Neural progenitor cell (in vitro differentiated cells): ENCODE results near the gene RHOBTB3. TPM values are rescaled to one million over a fixed set of nuclear protein-coding genes. Genes with fewer than 3 reads are reported as not detected.

Source experiments
- DNase-seq: peaks from one replicate; pipeline ENCODE4 v3.0.0-alpha.2; 2016; ENCODE audit warnings: low spot score
- H2AFZ ChIP-seq: fragments of 200-600 bp; sonication (generic); replicated peaks from 2 replicates; pipeline ENCODE4 v1.6.1; 2016; ENCODE audit warnings: antibody characterized with exemption
- H3F3A ChIP-seq: fragments of 200-600 bp; sonication (generic); 2 replicates; pipeline ENCODE4 v1.6.1; 2016; ENCODE audit warnings: antibody characterized with exemption, low read depth
- H3K27ac ChIP-seq: fragments of 200-600 bp; sonication (generic); 2 replicates; pipeline ENCODE4 v1.5.1; 2016; ENCODE audit warnings: mild to moderate bottlenecking
- H3K27me3 ChIP-seq: fragments of 200-600 bp; sonication (generic); 2 replicates; pipeline ENCODE4 v1.6.1; 2016; ENCODE audit warnings: mild to moderate bottlenecking, moderate library complexity
- H3K36me3 ChIP-seq: fragments of 200-600 bp; sonication (generic); 2 replicates; pipeline ENCODE4 v1.5.1; 2016
- H3K4me1 ChIP-seq: fragments of 200-600 bp; sonication (generic); 2 replicates; pipeline ENCODE4 v1.6.1; 2016; ENCODE audit warnings: mixed run types
- H3K4me2 ChIP-seq: fragments of 200-600 bp; sonication (generic); 2 replicates; pipeline ENCODE4 v1.6.1; 2016
- H3K4me3 ChIP-seq: fragments of 200-600 bp; sonication (generic); 2 replicates; pipeline ENCODE4 v1.5.1; 2016
- H3K79me2 ChIP-seq: fragments of 200-600 bp; sonication (generic); 2 replicates; pipeline ENCODE4 v1.6.1; 2016; ENCODE audit warnings: low read depth
- H3K9ac ChIP-seq: fragments of 200-600 bp; sonication (generic); 2 replicates; pipeline ENCODE4 v1.6.1; 2016
- H3K9me3 ChIP-seq: fragments of 200-600 bp; sonication (generic); 2 replicates; pipeline ENCODE4 v1.5.1; 2016; ENCODE audit warnings: low read depth
- H4K20me1 ChIP-seq: fragments of 200-600 bp; sonication (generic); 2 replicates; pipeline ENCODE4 v1.6.1; 2016; ENCODE audit warnings: low read depth
- H3K27ac Mint-ChIP-seq: 3 replicates; pipeline ENCODE4 v1.8.0; 2021; ENCODE audit warnings: mixed read lengths
- H3K27me3 Mint-ChIP-seq: 2 replicates; pipeline ENCODE4 v1.8.0; 2022; ENCODE audit warnings: low read depth, mild to moderate bottlenecking, inconsistent platforms, moderate library complexity, mixed read lengths; ENCODE audit not compliant: insufficient read depth
- H3K36me3 Mint-ChIP-seq: 3 replicates; pipeline ENCODE4 v1.8.0; 2021; ENCODE audit warnings: mixed read lengths
- H3K4me1 Mint-ChIP-seq: 3 replicates; pipeline ENCODE4 v1.8.0; 2021; ENCODE audit warnings: mixed read lengths
- H3K4me3 Mint-ChIP-seq: 3 replicates; pipeline ENCODE4 v1.8.0; 2021; ENCODE audit warnings: mild to moderate bottlenecking, moderate library complexity, mixed read lengths
- H3K9me3 Mint-ChIP-seq: 3 replicates; pipeline ENCODE4 v1.8.0; 2020; ENCODE audit warnings: mixed read lengths
- EZH2 ChIP-seq: fragments of 200-600 bp; sonication (generic); IDR thresholded peaks from 2 replicates; pipeline ENCODE4 v1.6.1; 2017; ENCODE audit warnings: antibody characterized with exemption, mild to moderate bottlenecking, moderate library complexity
- EZH2phosphoT487 ChIP-seq: fragments of 200-600 bp; sonication (generic); IDR thresholded peaks from 2 replicates; pipeline ENCODE4 v1.6.1; 2017; ENCODE audit warnings: antibody characterized with exemption
- total RNA-seq: library from RNA; depleted of rRNA; stranded (reverse); fragments of >200 nt; gene quantifications from 2 replicates; pipeline ENCODE4 v1.2.3, GENCODE V29; 2015; ENCODE audit warnings: low replicate concordance
- TF ChIP-seq, protein P1 (sequence below): fragments of 200-600 bp; sonication (generic); IDR thresholded peaks from 2 replicates; pipeline ENCODE4 v1.5.1; 2017; ENCODE audit warnings: antibody characterized with exemption, mild to moderate bottlenecking

RHOBTB3 gene
- total RNA-seq, 1 donor from 2014 or later: 3.6 TPM

GRCh38 chr5:95794070-95794516 lies 63.0 kb downstream of the RHOBTB3 start:
- Mint-ChIP-seq H3K9me3 (no peaks in the 10 kb centered on the region), H3K36me3 (peaks cover 10% of the 10 kb centered on the region), H3K27me3 (no peaks in the 10 kb centered on the region), H3K4me1 (no peaks in the 10 kb centered on the region), H3K27ac (no peak overlapping the region), H3K4me3 (no peak overlapping the region)
- Histone ChIP-seq H3K27me3 (no peaks in the 10 kb centered on the region), H3K79me2 (no peaks in the 10 kb centered on the region), H3K4me1 (no peaks in the 10 kb centered on the region), H3K9ac (no peak overlapping the region), H3K9me3 (no peaks in the 10 kb centered on the region), H4K20me1 (no peaks in the 10 kb centered on the region), H2AFZ (no peak overlapping the region), H3K27ac (no peak overlapping the region), H3K4me2 (no peak overlapping the region), H3K4me3 (no peak overlapping the region), H3F3A (no peaks in the 10 kb centered on the region), H3K36me3 (no peaks in the 10 kb centered on the region)
- TF ChIP-seq, protein P1, sequence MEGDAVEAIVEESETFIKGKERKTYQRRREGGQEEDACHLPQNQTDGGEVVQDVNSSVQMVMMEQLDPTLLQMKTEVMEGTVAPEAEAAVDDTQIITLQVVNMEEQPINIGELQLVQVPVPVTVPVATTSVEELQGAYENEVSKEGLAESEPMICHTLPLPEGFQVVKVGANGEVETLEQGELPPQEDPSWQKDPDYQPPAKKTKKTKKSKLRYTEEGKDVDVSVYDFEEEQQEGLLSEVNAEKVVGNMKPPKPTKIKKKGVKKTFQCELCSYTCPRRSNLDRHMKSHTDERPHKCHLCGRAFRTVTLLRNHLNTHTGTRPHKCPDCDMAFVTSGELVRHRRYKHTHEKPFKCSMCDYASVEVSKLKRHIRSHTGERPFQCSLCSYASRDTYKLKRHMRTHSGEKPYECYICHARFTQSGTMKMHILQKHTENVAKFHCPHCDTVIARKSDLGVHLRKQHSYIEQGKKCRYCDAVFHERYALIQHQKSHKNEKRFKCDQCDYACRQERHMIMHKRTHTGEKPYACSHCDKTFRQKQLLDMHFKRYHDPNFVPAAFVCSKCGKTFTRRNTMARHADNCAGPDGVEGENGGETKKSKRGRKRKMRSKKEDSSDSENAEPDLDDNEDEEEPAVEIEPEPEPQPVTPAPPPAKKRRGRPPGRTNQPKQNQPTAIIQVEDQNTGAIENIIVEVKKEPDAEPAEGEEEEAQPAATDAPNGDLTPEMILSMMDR: no peak
- TF ChIP-seq EZH2phosphoT487 (no peak), EZH2 (no peak)
- DNase-seq: no peak

- Histone ChIP-seq H3K4me3 (no peak overlapping the region), H4K20me1 (no peaks in the 10 kb centered on the region), H3K79me2 (no peaks in the 10 kb centered on the region), H3K27me3 (no peaks in the 10 kb centered on the region), H3K36me3 (no peaks in the 10 kb centered on the region), H3K27ac (no peak overlapping the region), H3K9ac (no peak overlapping the region), H3K4me2 (no peak overlapping the region), H2AFZ (no peak overlapping the region), H3K4me1 (no peaks in the 10 kb centered on the region), H3F3A (no peaks in the 10 kb centered on the region), H3K9me3 (no peaks in the 10 kb centered on the region)
- DNase-seq: no peak
- H3K36me3 Mint-ChIP-seq: peaks cover 8% of the 10 kb centered on the region
- H3K9me3 Mint-ChIP-seq: peaks cover 5% of the 10 kb centered on the region
- peaks cover 5% of the 10 kb centered on the region for H3K4me1 Mint-ChIP-seq
- TF ChIP-seq EZH2 (no peak), EZH2phosphoT487 (no peak)
- no peak overlapping the region for H3K27ac Mint-ChIP-seq
- H3K4me3 Mint-ChIP-seq: no peak overlapping the region
- H3K27me3 Mint-ChIP-seq: no peaks in the 10 kb centered on the region
Observed at GRCh38 chr5:95797301-95797700, 66.2 kb downstream of the RHOBTB3 start.

DNA sequence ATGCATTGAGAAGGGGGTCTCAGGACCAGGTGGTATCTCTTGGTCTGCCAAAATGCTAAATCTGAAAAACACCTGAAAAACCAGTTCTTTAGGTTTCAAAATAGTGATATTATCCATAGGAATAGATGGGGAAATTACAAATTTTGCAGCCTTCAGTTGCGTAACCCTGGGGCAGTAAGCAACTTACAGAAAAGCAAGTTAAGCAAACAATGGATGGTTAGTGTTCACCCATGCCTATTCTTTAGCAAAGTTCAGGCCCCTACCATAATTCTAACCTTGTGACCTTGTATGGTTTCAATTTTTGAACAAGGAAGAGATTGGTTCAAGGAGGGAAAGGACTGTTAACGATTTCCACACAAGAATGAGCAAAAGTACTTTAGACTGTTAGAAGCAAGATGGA lies 66.9 kb downstream of the RHOBTB3 start:
- Histone ChIP-seq H3K9me3 (no peaks in the 10 kb centered on the region), H3F3A (no peaks in the 10 kb centered on the region), H4K20me1 (no peaks in the 10 kb centered on the region), H3K4me2 (no peak overlapping the region), H3K27me3 (no peaks in the 10 kb centered on the region), H3K36me3 (no peaks in the 10 kb centered on the region), H3K79me2 (no peaks in the 10 kb centered on the region), H2AFZ (no peak overlapping the region), H3K27ac (no peak overlapping the region), H3K4me3 (no peak overlapping the region), H3K9ac (no peak overlapping the region), H3K4me1 (no peaks in the 10 kb centered on the region)
- no peak overlapping the region for H3K4me3 Mint-ChIP-seq
- no peak for TF ChIP-seq EZH2phosphoT487
- TF ChIP-seq, protein P1: no peak
- no peak for TF ChIP-seq EZH2
- H3K27me3 Mint-ChIP-seq: no peaks in the 10 kb centered on the region
- H3K4me1 Mint-ChIP-seq: peaks cover 5% of the 10 kb centered on the region
- H3K27ac Mint-ChIP-seq: no peak overlapping the region
- no peak for DNase-seq
- H3K36me3 Mint-ChIP-seq: peaks cover 8% of the 10 kb centered on the region
- H3K9me3 Mint-ChIP-seq: peaks cover 7% of the 10 kb centered on the region

GRCh38 chr5:95798545-95798944 lies 67.4 kb downstream of the RHOBTB3 start:
- H3K36me3 ChIP-seq: no peaks in the 10 kb centered on the region
- no peaks in the 10 kb centered on the region for H3K79me2 ChIP-seq
- H3K4me2 ChIP-seq: no peak overlapping the region
- TF ChIP-seq, protein P1: no peak
- TF ChIP-seq EZH2 (no peak), EZH2phosphoT487 (no peak)
- H3K9ac ChIP-seq: no peak overlapping the region
- no peak overlapping the region for H3K27ac ChIP-seq
- no peak overlapping the region for H3K4me3 ChIP-seq
- Mint-ChIP-seq H3K36me3 (peaks cover 8% of the 10 kb centered on the region), H3K4me1 (peaks cover 7% of the 10 kb centered on the region), H3K9me3 (peaks cover 7% of the 10 kb centered on the region), H3K27me3 (no peaks in the 10 kb centered on the region), H3K27ac (no peak overlapping the region), H3K4me3 (no peak overlapping the region)
- no peaks in the 10 kb centered on the region for H3K9me3 ChIP-seq
- H3F3A ChIP-seq: no peaks in the 10 kb centered on the region
- no peaks in the 10 kb centered on the region for H3K27me3 ChIP-seq
- H4K20me1 ChIP-seq: no peaks in the 10 kb centered on the region
- no peaks in the 10 kb centered on the region for H3K4me1 ChIP-seq
- no peak overlapping the region for H2AFZ ChIP-seq
- DNase-seq: no peak
